ENCODE measurements around the gene AJUBA.
"Not testable (repeated sequence)": the region's sequence is repeated elsewhere in the genome, so short reads cannot be mapped to it uniquely, and the experiment has no call there.

Gene AJUBA

DNA sequence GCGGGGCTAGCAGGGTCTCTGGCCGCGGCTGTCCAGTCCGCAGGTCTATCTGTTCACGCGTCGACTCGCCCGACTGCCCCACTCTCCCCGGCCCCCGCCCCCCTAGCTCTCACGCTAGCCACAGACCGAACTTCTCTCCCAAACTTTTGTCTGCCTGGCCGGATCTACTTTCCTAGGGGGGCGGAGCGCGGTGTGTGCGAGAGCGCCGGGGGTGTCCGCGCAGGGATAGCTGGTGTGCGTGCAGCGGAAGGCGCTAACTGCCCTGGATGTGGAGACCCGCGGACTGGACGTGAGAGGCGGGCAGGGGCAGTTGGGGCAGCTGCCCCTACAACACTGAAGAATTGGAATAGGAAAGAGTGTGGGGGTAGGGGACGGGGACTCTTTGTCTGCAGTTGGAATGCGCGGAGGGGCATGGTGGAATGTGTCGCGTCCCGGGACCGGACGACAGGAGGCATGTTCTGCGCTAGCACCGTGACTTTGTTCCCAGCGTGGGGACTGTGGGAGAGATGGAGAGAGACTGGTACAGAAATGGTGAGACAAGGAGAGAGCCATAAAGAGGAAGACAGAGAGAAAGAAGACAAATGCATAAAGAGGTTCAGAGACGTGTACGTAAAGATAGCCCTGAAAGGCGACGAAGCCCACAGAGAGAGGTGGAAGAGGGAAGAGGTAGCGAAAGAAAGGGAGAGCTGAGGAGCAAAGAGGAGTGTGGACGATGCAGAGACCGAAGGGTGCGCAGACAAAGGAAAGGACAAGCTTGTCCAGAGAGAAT, at the start of gene AJUBA:
AJUBA (minus strand) TSS at position 75 of the 769 bp plus-strand sequence. CDS start 285 bp downstream, outside the sequence.
- peak; percentile 56 to 58 for DNase-seq

GRCh38 chr14:23030936-23031335, 48.6 kb upstream of the AJUBA start:
- no peak for DNase-seq

GRCh38 chr14:23028799-23029198, 46.4 kb upstream of the AJUBA start:
- DNase-seq = no peak

GRCh38 chr14:23025151-23025814, 42.9 kb upstream of the AJUBA start:
- no peak for DNase-seq

DNA sequence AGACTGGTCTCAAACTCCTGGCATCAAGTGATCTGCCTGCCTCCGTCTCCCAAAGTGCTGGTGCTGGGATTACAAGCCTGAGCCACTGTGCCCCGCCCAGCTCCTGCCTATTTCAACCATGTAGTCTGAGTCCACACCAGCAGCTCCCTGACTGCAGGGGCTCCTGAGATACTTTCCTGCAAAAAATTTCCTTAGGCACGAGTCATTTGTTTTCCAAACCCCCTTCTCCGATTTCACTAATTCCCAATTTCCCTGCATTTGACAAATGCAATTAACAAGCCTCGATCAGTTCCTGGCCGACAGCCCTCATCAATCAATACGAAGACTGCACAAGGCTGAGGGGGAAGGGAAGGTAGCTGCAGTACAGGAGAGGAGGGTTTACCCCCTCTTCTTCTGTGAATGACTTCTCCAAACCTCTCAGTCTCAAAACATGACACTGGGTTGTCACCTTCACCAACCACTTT, 42.3 kb upstream of the AJUBA start:
- DNase-seq = no peak

- no peak for DNase-seq
Measured at GRCh38 chr14:23023795-23024152, 41.4 kb upstream of the AJUBA start.

GRCh38 chr14:23023022-23023794, 40.9 kb upstream of the AJUBA start:
- no peak for DNase-seq

DNA sequence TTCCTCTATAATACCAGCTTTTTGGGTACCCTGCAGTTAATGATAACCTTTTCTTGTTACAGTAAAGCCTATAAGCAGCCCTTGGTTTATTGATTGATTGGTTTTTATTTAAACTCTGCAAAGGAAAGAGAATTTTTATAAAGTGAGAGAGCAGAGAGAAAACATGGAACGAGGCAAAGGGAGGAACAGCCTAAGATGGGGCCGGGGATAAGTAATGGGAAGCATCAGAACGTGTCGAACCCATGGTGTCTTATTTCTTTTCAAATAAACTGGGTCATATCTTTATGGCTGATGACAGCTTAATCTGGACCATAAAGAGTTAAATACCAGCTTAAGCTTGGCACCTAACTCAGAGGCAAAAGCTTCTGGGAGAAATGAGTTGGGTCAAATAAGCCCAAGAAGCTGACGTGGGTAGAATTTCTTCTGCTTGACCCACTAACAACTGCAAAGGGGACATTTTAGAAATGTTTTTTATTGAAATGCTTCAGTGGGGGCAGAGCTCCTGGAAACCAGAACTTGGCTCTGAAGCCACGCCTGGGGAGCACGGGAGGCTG, 39.6 kb upstream of the AJUBA start:
- DNase-seq = no peak

DNA sequence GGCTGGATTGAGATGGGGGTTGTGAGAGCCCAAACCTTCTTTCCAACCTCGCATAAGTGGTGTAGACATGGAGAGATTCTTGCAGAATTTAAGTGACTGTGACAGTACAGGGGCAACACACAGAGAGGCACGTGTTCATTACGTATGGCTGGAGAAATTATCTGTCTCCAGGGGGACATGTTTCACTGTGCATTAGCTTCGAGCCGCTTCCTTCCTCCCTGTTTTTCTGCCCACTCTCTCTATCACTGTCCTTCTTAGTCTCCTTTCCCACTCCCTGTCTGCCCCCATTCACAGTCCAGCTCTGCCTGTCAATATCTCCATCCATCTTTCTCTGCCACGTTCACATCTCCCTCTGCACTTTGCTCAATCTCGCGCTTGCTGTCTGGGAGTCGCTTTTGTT, 39.1 kb upstream of the AJUBA start:
- DNase-seq = no peak

- DNase-seq = no peak
Measured at GRCh38 chr14:23020143-23021128, 38.1 kb upstream of the AJUBA start.

DNA sequence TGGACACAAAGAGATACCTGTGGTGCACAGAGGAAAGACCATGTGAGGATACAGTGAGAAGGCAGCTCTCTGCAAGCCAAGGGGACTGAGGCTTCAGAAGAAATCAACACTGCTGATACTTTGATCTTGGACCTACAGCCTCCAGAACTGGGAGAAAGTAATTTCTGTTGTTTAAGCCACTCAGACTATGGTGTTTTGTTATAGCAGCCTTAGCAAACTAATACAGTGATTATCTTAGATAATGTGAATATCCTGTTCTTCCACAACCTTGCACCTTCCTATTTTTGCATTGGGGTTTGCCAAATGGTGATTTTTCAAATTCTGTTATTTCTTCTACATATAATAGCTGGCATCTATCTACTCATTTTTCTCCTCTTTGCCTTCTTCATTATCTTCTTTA, 35.8 kb upstream of the AJUBA start:
- no peak for DNase-seq

- DNase-seq = no peak
Measured at GRCh38 chr14:23017091-23017490, 34.7 kb upstream of the AJUBA start.

GRCh38 chr14:23015618-23016017, 33.3 kb upstream of the AJUBA start:
- no peak for DNase-seq

- DNase-seq = not testable (repeated sequence)
Measured at GRCh38 chr14:23013749-23014054, 31.4 kb upstream of the AJUBA start.

DNA sequence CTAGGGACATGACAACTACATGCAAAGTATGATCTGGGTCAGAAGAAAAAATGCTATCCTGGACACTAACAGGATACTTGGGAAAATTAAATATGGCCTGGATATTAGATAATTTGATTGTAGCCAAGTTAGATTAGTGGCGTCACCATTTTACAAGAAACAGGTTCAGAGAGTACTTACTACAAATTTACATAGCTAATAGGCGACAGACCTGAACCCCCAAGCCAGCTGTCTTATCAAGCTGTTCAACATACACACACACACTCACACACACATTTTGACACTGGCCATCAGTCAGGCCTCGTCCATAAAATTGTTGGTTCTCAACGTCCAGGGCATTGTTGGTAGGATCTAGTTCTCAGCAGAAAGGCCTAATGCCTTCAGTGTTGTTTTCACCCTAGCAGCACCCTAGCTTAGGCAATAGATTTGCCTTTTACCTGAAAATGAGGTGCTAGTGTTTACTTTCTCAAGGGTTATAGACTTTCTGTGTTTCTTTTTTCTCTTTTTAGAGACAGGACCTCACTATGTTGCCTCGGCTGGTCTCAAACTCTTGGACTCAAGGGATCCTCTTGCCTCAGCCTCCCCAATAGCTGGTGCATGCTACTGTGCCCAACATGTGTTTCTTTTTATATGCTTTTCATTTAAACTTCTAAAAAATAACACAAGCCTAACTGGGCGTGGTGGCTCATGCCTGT, 30.9 kb upstream of the AJUBA start:
- no peak for DNase-seq

DNA sequence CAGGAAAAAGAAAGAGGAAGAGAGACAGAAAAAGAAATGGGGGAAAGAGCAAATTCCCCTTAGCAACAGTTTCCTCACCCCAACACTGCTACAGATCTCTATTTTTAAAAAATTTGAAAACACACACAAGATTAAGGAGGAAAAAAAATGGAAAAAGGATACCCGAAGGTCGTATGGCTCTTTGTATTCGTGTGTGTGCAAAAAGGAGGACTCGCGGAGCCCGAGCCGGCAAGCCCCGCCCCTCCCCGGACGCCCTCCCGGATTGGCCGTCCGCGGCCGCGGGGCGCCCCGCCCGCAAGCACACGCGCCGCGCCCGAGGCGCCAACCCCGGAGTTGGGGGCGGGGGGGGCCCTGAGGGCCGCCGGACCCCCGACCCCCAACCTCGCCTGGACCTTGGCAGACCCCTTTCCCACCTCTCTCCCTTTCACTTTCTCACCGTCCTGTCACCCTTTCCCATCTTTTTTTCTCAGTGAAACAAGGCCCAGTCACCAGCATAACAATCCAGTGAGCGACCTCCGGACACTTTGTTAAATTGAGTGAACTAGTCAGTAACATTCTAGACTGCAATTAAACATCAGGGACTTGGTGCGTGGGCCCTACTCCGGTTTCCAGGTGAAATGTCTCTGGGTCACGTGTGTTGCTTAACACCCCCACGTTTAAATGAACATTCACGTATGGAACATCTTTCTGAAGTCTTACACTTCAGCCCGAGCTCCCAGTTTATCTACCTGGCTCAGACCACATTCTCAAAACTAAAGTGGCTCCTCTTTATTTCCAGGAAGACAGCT, 27.8 kb upstream of the AJUBA start, which contains the start of gene C14orf93:
C14orf93 (minus strand) TSS at position 205 of the 788 bp plus-strand sequence. CDS start 11,120 bp downstream, outside the sequence.
- DNase-seq = peak; percentile 38 to 64

GRCh38 chr14:23009483-23009938, 27.2 kb upstream of the AJUBA start:
- no peak for DNase-seq

DNA sequence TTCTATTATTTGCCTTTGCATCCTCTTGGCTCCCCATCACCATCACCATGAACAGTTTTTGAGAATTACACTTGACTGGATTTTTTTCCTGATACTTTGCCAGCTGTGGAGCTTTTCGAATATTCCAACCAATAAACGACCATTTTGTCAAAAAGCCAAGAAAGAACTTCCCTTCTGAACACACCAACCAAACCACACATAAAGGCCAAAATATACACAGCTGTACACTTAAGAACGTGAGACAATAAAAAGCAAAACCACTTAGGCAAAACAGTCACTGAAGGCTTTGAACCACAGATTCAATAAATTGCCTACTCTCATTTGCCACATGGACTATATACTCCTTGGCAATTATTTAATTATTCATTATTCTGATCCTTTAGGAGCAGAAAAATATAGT, 26.5 kb upstream of the AJUBA start:
- no peak for DNase-seq

- peak; percentile 77 to 99 for DNase-seq
Measured at GRCh38 chr14:23006544-23007419, 24.4 kb upstream of the AJUBA start.

DNA sequence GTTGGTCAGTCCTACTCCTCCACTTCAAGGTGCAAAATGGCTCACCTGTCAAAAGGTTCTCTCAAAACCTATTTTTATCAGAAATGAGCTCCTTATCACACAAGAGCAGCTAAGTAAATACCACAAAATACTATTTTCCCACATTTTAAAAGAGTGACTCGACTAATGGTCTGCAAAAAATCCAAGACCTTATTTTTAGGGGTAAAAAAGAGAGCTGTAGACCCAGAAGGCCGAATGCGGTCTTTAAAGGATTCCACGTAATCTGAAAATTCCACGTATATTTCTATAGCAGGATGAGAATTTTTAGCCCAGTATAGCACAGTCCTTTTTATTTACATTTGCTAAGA, 23.8 kb upstream of the AJUBA start:
- no peak for DNase-seq
